ENCODE data around the gene NINL. TPM values are rescaled to one million over a fixed set of nuclear protein-coding genes. Genes with fewer than 3 reads are reported as not detected.

NINL gene
- total RNA-seq, 1 experiment from 2014 or later, result 1.2 TPM

DNA sequence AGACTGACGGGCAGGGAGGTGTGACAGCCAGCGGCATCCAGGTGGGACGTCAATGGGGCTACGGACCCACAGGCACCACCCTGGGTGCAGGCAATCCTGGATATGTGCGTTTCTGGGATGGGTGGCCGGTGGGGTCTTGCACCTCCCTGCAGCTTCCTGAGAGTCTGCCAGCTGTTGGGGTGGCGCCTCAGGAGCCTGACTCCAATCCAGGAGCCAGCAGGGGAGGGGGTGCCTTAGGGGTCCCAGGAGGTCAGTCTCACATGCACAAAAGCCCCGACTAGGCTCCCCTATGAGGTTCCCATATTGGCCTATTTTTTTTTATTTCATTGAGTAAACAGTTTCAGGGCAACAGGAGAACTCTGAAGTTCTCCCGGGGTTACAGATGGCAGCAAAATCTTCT lies 104.5 kb downstream of the NINL start:
- ChIA-PET POLR2A (no interaction called here), CTCF (interaction anchor here (0.7 to 6.3 kb wide), 4 partner anchors 10 to 60 kb away, joined by 3 to 37 read pairs (median 8); no protein-coding TSS in a partner anchor)
- Mint-ChIP-seq H3K4me1 (ENCODE audit: insufficient read depth, unreplicated experiment) (peaks cover 24% of the 10 kb centered on the region), H3K27me3 (ENCODE audit: insufficient read depth, unreplicated experiment) (no peaks in the 10 kb centered on the region), H3K9me3 (ENCODE audit: unreplicated experiment) (no peaks in the 10 kb centered on the region), H3K27ac (ENCODE audit: low read depth, unreplicated experiment) (no peak overlapping the region), H3K36me3 (ENCODE audit: insufficient read depth, unreplicated experiment) (peaks cover 7% of the 10 kb centered on the region), H3K4me3 (ENCODE audit: unreplicated experiment) (no peak overlapping the region)
- TF ChIP-seq, protein P1, sequence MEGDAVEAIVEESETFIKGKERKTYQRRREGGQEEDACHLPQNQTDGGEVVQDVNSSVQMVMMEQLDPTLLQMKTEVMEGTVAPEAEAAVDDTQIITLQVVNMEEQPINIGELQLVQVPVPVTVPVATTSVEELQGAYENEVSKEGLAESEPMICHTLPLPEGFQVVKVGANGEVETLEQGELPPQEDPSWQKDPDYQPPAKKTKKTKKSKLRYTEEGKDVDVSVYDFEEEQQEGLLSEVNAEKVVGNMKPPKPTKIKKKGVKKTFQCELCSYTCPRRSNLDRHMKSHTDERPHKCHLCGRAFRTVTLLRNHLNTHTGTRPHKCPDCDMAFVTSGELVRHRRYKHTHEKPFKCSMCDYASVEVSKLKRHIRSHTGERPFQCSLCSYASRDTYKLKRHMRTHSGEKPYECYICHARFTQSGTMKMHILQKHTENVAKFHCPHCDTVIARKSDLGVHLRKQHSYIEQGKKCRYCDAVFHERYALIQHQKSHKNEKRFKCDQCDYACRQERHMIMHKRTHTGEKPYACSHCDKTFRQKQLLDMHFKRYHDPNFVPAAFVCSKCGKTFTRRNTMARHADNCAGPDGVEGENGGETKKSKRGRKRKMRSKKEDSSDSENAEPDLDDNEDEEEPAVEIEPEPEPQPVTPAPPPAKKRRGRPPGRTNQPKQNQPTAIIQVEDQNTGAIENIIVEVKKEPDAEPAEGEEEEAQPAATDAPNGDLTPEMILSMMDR (IDR thresholded peaks at IDR 0.05; ENCODE audit: unreplicated experiment), result no peak
- intact Hi-C loops (cut with micrococcal nuclease), result no loop called here
- no peak for DNase-seq (ENCODE audit: unreplicated experiment)
- BruUV-seq (replicated peaks), result no TSS peak

DNA sequence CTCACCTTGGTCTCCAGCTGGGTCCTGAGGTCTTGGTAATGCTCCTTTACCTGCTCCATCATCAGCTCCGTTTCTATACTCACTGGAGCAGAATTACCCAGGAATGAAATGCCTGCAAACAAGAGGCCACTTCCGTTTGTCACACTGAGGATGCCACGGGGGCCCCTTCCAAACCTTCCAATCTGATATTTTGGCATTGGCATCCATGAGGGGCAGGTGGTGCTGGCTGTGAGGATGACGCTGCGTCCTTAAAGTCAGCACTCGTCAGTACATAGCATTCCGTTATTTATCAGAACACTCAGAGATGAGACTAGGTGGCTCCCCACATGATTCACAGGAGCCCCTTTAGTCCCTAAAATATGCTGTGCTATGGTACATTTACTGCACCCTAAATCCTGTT lies 105.2 kb downstream of the NINL start:
- no peak for DNase-seq (ENCODE audit: unreplicated experiment)
- intact Hi-C loops (cut with micrococcal nuclease), result no loop called here
- TF ChIP-seq, protein P1 (IDR thresholded peaks at IDR 0.05; ENCODE audit: unreplicated experiment), result no peak
- CTCF ChIA-PET, result interaction anchor here (1.3 to 6.3 kb wide), 4 partner anchors 9 to 61 kb away, joined by 4 to 37 read pairs (median 10); no protein-coding TSS in a partner anchor
- Mint-ChIP-seq H3K36me3 (ENCODE audit: insufficient read depth, unreplicated experiment) (peaks cover 7% of the 10 kb centered on the region), H3K4me3 (ENCODE audit: unreplicated experiment) (no peak overlapping the region), H3K27ac (ENCODE audit: low read depth, unreplicated experiment) (no peak overlapping the region), H3K9me3 (ENCODE audit: unreplicated experiment) (no peaks in the 10 kb centered on the region), H3K27me3 (ENCODE audit: insufficient read depth, unreplicated experiment) (no peaks in the 10 kb centered on the region), H3K4me1 (ENCODE audit: insufficient read depth, unreplicated experiment) (peaks cover 24% of the 10 kb centered on the region)
- POLR2A ChIA-PET, result interaction anchor here (0.7 to 0.9 kb wide), 2 partner anchors 15 to 61 kb away, joined by 3 read pairs; no protein-coding TSS in a partner anchor
- BruUV-seq (replicated peaks), result no TSS peak

DNA sequence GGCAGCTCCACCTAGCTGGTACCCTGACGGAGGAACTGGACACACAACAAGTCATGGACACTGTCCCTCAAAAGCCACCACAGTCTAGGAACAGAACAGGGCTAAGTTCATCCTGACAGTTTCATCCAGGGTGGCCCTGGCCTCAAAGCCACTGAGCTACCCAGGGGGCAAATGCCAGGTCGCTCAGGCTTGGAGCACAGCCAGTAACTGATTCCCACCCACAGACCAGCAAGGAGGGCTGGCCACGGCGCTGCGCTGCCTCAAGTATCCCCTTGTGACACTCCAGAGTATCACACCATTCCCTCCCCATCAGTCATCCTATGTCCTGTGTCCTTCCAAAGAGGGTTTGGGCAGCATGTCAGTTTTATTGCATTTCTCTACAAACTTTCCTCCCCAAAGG lies 105.7 kb downstream of the NINL start:
- H3K4me3 Mint-ChIP-seq (ENCODE audit: unreplicated experiment), result no peak overlapping the region
- no peak for DNase-seq (ENCODE audit: unreplicated experiment)
- peaks cover 7% of the 10 kb centered on the region for H3K36me3 Mint-ChIP-seq (ENCODE audit: insufficient read depth, unreplicated experiment)
- intact Hi-C loops (cut with micrococcal nuclease), result no loop called here
- H3K4me1 Mint-ChIP-seq (ENCODE audit: insufficient read depth, unreplicated experiment), result peaks cover 19% of the 10 kb centered on the region
- H3K27me3 Mint-ChIP-seq (ENCODE audit: insufficient read depth, unreplicated experiment), result no peaks in the 10 kb centered on the region
- no peaks in the 10 kb centered on the region for H3K9me3 Mint-ChIP-seq (ENCODE audit: unreplicated experiment)
- ChIA-PET CTCF (interaction anchor here (1.3 to 6.3 kb wide), 4 partner anchors 9 to 61 kb away, joined by 4 to 37 read pairs (median 10); no protein-coding TSS in a partner anchor), POLR2A (interaction anchor here (0.7 to 2.2 kb wide), 3 partner anchors 16 to 62 kb away, joined by 3 to 6 read pairs (median 3); no protein-coding TSS in a partner anchor)
- TF ChIP-seq, protein P1 (IDR thresholded peaks at IDR 0.05; ENCODE audit: unreplicated experiment), result no peak
- no peak overlapping the region for H3K27ac Mint-ChIP-seq (ENCODE audit: low read depth, unreplicated experiment)
- no TSS peak for BruUV-seq (replicated peaks)

DNA sequence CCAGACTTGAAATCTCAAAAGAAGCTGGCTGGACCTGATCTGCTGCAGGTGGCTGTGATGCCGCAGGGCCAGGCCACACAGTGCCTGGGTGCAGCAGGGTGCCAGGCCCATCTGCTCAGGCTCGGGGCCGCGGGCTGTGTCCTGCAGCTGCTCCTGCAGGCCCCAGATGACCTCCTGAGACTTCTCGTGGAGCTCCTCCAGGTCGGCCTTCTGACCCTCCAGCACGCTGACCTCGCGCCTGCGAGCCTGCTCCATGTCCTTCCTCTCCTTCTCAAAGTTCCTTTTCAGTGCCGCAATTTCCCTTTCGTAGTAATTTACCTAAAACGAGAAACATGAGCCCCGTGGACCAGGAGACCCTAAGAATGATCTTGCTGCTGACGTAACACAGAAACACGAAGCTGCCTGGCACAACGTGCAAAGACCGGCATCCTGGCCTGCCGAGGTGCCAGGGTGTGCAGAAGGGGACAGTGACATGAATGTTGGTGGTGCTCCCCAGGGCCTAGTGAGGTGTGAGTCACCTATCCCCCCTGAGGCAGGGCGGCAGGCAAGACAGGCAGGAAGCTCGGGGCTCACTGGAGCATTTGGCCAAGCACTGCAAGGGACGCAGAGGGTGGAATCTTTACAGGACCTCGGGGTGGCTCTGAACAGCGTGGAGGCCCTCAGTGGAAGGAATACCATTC lies 106.3 kb downstream of the NINL start:
- intact Hi-C loops (cut with micrococcal nuclease), result no loop called here
- Mint-ChIP-seq H3K4me1 (ENCODE audit: insufficient read depth, unreplicated experiment) (peaks cover 13% of the 10 kb centered on the region), H3K9me3 (ENCODE audit: unreplicated experiment) (no peaks in the 10 kb centered on the region), H3K27ac (ENCODE audit: low read depth, unreplicated experiment) (peak overlapping the region; percentile 8), H3K27me3 (ENCODE audit: insufficient read depth, unreplicated experiment) (no peaks in the 10 kb centered on the region), H3K36me3 (ENCODE audit: insufficient read depth, unreplicated experiment) (peaks cover 7% of the 10 kb centered on the region), H3K4me3 (ENCODE audit: unreplicated experiment) (no peak overlapping the region)
- ChIA-PET POLR2A (interaction anchor here (0.5 to 2.2 kb wide), 6 partner anchors 8 to 585 kb away, joined by 3 to 9 read pairs (median 4); no protein-coding TSS in a partner anchor), CTCF (interaction anchor here (0.8 to 6.3 kb wide), 5 partner anchors 9 to 62 kb away, joined by 3 to 37 read pairs (median 9); no protein-coding TSS in a partner anchor)
- no peak for DNase-seq (ENCODE audit: unreplicated experiment)
- BruUV-seq (replicated peaks), result no TSS peak
- TF ChIP-seq, protein P1 (IDR thresholded peaks at IDR 0.05; ENCODE audit: unreplicated experiment), result no peak
